ENCODE data around the gene CCDC192.

Gene CCDC192

GRCh38 chr5:127961763-127962145, 258.6 kb downstream of the CCDC192 start:
- no peak for DNase-seq

DNA sequence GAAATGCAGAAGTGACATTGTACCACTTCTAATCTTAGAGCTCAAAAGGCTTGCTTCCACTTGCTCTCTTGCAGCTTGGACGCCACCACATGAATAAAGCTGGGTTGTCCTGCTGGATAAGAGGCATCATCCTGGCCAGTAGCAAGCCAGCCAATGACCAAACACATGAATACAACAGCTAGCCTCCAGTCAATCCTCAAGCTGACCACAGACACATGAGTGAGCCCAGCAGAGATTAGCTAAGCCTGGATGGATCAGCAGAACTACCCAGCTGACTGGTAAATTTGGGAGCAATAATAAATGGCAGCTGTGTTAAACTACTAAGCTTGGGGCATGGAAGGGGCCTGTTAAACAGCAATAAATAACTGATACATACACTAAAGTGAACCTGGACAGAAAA, 259.3 kb downstream of the CCDC192 start:
- no peak for DNase-seq

GRCh38 chr5:127963233-127963632, 260.0 kb downstream of the CCDC192 start:
- no peak for DNase-seq

DNA sequence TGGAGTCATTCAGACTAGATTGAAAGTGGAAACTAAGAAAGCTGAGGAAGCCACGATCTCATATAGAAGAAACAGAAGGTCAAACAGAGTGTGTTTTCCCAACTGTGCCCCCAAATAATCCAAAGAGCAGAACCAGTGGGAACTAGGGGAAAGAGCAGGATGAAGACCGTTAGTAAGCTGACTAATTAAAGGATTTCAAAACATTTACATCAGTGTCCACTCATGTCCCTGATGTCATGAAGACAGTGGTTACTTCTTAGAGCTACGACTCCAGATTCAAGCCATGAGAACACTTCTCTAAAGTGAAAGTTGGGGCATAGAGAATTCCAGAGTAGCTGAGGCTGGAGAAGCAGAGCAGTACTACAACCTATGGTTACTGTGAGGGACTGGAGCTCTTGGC, 260.7 kb downstream of the CCDC192 start:
- no peak for DNase-seq

DNA sequence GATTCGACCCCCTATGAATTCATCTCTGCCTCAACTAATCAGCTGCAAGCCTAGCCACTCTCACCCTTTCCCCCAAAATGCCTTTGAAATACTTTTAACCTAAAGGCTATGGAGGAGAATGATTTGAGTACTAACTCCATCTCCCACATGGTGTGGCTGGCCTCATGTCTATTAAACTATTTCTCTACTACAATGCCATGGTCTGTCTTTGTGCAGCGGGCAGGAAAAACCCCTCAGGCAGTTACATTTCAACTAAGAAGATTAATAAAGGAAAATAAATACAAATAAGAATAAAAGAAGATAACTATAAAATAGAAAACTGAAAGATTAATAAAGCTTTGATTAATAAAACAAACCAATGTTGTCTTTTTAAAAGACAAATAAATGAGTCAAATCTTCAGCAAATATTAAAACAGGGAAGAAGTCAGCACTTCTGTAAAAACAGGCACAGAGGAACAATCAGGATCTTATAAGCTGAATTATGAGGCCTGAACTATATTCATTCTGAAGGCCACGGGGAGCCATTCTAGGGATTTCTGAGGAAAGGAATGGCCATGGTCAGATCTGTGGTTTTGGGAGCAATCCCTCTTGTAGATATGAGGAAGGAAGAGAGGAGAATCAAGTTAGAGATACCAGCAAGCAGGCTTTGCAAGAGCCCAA, 264.3 kb downstream of the CCDC192 start:
- DNase-seq: no peak

- DNase-seq: no peak
Measured at GRCh38 chr5:127967983-127968592, 264.9 kb downstream of the CCDC192 start.

- DNase-seq: no peak
Measured at GRCh38 chr5:127969002-127969401, 265.8 kb downstream of the CCDC192 start.

DNA sequence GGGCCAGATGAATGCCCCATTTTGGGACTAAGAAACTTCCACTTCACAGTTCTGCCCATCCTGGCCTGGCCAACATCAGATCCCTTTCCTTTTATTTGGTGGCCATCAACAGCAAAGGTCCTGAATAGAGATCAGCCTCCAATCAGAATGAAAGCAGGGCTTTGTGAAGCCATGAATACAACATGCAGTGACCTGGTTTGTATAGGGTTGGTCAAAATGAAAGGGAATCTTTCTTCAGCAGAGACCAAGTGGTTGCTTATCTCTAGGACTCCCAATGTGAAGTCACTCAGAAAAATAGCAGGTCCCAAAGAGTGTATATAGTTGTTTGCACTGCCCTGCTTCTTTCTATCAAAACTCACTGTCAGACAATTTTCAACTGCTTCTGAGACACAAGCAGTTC, 266.5 kb downstream of the CCDC192 start:
- DNase-seq: no peak

GRCh38 chr5:127970081-127970480, 266.9 kb downstream of the CCDC192 start:
- no peak for DNase-seq

GRCh38 chr5:127970854-127971425, 267.7 kb downstream of the CCDC192 start:
- no peak for DNase-seq

DNA sequence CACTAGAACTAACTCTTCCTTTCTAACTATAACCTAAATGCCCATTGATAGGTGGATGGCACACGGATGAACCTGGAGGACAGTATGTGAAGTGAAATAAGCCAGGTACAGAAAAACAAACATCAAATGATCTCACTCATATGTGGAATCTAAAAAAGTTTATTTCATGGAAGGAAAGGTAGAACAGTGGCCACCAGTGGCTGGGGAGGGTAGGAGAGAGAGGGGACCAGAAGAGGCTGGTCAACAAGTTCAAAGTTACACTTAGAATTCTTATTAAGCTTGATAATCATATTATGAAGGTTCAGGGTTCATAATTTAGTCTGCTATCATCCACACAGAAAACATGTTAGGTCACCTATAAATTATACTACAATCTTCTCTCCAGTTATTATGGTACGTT, 272.8 kb downstream of the CCDC192 start:
- no peak for DNase-seq

DNA sequence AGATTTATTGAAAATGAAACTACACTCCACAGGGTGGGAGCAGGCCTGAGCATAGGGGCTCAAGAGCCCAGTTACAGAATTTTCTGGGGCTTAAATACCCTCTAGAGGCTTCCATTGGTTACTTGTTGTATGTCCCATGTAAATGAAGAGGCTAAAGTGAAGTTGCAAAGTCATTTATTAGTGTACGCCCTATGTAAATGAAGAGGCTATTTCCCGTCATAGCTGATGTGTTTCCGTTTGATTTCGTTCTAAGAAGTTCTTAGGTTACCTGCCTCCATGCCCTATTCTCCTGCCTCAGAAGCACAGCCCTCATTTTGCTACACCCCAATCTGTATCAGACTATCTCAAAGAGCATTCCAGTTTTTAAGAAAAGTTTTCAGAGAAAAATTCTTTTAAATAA, 273.3 kb downstream of the CCDC192 start:
- no peak for DNase-seq

DNA sequence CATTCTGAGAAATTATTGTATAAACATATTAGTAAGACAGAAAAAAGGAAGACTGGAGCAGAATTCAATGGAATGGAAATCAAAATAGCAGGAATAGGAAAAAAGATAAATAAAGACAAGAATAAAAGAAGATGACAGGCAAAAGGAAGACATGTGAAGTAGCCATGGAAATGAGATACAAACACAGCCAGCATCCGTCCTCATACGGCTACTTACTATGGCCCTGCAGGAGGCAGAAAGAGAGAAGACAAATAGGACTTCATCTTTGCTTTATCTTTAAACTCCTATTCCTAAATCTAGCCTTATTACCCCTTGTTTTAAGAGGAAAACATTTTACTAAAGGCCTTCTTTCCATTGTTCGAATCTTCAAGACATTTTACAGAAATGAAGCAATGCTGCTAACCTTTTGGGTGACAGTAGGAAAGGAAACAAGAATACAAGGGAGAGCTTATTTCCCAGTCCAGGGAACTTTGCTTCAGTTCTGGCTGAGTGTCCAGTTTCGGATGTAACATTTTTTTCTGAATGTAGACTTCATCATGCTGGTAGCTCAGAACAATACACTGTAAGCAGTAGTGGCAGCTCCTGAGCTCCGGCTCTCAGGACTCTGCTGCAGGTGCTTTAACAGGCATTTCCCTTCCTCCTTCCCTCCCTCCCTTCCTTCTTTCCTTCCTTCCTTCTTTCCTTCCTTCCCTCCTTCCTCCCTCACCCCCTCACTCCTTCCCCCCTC, 274.0 kb downstream of the CCDC192 start:
- no peak for DNase-seq

- DNase-seq: no peak
Measured at GRCh38 chr5:127978738-127979300, 275.6 kb downstream of the CCDC192 start.

DNA sequence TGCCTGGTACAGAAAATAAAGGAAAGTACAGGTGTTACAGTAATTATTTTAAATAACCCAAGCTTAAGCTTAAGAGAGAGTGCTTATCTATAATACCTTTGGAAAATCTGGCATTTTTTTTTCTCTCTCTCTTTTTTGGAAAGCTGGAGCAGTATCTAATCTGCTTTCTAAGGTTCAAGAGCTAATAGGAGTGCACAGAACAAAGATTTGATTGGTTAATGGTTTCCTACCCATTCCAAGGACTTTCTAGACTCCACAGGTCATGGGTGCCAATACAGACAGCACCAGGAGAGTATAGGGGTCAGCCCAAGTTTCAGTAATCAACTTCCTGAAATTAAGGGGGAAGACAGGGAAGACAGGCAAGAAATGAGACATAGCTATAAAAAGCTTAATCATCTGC, 276.3 kb downstream of the CCDC192 start:
- DNase-seq: no peak

- DNase-seq: no peak
Measured at GRCh38 chr5:127980843-127981242, 277.7 kb downstream of the CCDC192 start.

- no peak for DNase-seq
Measured at GRCh38 chr5:127981498-127981897, 278.3 kb downstream of the CCDC192 start.

DNA sequence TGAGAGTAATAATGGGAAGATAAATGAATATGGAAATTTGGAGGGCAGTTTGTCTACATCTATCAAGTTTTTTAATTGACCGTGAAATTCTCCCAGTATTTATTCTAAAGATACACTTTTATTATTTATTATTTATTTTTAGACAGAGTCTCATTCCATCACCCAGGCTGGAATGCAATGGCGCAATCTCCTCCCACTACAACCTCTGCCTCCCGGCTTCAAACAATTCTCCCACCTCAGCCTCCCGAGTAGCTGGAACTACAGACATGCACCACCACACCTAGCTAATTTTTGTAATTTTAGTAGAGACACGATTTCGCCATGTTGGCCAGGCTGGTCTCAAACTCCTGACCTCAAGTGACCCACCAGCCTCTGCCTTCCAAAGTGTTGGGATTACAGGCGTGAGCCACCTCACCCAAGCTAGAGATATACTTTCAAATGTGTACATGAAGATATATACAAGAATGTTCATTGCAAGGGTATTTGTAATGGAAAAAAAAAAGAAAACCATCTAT, 282.7 kb downstream of the CCDC192 start:
- DNase-seq: no peak

DNA sequence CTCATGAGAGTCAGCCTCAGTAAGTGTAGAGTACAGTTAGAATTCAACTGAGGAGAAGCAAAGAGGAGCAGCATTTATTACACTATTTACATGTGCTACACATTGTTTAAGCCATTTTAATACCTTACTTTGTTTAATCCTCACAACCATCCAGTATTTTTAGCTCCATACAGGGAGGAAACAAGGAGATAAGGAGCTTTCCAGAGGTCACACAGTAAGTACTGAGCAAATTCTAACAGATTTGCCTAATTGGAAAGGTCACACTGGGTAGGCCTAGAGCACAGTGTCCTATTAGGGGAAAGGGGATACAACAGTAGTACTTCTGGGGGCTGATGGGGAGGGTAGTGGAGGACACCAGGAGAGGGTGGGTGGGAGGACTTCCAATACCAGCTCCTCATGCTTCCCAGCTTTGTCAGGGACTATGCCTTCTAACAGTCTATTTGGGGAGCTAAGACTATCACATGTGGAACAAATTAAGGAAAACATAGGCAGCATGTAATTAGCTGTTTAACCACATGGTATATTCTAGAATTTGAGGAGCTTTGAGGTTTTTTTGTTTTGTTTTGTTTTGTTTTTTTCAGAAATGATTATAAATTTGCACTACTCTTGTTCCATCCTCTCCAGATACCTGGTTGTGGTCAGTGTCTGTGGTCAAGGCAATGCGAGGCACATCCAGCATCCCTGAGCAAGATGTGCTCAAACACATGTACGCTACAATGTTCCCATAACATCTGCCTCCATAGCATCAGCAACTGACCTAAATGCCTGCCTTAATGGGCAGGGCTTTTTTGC, 284.4 kb downstream of the CCDC192 start:
- DNase-seq: no peak

DNA sequence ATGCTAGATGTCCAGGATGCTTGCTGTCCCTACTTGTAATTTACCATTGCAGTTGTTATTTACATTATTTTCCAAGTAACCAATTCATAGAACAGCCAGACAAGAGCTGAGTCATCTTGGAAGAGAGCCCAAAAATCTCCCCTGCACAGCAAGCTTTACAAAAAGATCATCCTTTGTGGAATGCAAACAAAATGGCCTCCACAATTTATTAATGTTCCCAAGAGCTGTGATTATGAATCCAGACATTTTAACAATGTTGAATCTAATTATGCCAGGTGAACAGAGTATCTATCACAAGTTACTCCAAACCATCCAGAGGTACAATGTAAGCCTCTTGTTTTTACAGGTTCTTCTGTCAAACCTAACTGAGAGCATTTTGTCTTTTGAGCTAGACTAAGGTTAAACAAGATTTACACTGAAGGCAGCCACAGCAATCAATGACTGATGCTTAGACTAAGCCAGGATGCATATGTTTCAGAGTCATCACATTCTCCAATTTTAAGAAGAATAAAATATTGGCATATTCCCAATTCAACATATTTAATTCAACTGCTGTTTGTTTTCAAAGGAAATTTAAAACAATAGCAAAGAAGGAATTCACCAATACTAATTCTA, 285.1 kb downstream of the CCDC192 start:
- no peak for DNase-seq

Measured in CD4-positive, alpha-beta T cell treated with Interleukin-4 for 1 hour (primary cell).